ENCODE data around the gene CEP135. TPM values are rescaled to one million over a fixed set of nuclear protein-coding genes. Genes with fewer than 3 reads are reported as not detected.

Gene CEP135
- total RNA-seq, 1 experiment from 2014 or later = 13.9 TPM

GRCh38 chr4:56058555-56058954 is 109.8 kb downstream of the CEP135 start:
- Histone ChIP-seq H2BK5ac (ENCODE audit: insufficient read length, low read length) (no peak overlapping the region), H3K56ac (ENCODE audit: insufficient read length, low read depth, low read length) (no peak overlapping the region), H2BK12ac (ENCODE audit: insufficient read length, low read depth, low read length) (no peak overlapping the region), H3K14ac (ENCODE audit: insufficient read depth, low read length) (no peak overlapping the region), H3K27me3 (ENCODE audit: insufficient read depth, low read length) (no peaks in the 10 kb centered on the region), H3K4ac (ENCODE audit: low read depth, low read length) (no peak overlapping the region), H3K23ac (ENCODE audit: insufficient read length, low read depth, low read length) (no peak overlapping the region), H3K79me2 (ENCODE audit: insufficient read depth, low read length) (no peaks in the 10 kb centered on the region; the same call in 1 of the 2 replicates), H3K9ac (ENCODE audit: extremely low read depth, insufficient read length, low read length) (no peak overlapping the region), H4K20me1 (ENCODE audit: control insufficient read depth, insufficient read depth, insufficient read length) (no peaks in the 10 kb centered on the region), H4K5ac (ENCODE audit: insufficient read length, low read depth, low read length) (no peak overlapping the region), H3T11ph (ENCODE audit: low read length) (no peak overlapping the region), H3K18ac (ENCODE audit: insufficient read length, low read depth, low read length) (no peak overlapping the region), H3K4me2 (ENCODE audit: insufficient read depth, insufficient read length, low read length) (no peak overlapping the region), H2AFZ (ENCODE audit: low read length) (no peak overlapping the region), H3K27ac (ENCODE audit: insufficient read length, low read depth, low read length) (no peak overlapping the region), H3K4me1 (ENCODE audit: insufficient read depth, low read length) (peaks cover 5% of the 10 kb centered on the region; the same call in 1 of the 2 replicates), H2BK20ac (ENCODE audit: low read depth, low read length, poor library complexity, severe bottlenecking) (no peak overlapping the region), H2BK120ac (ENCODE audit: low read depth, low read length, poor library complexity, severe bottlenecking) (no peak overlapping the region), H2BK15ac (ENCODE audit: low read depth, low read length) (no peak overlapping the region), H3K23me2 (ENCODE audit: insufficient read length, low read depth, low read length, poor library complexity, severe bottlenecking) (no peaks in the 10 kb centered on the region), H4K91ac (ENCODE audit: insufficient read length, low read depth, low read length) (no peak overlapping the region), H3K79me1 (ENCODE audit: insufficient read depth, low read depth, low read length, poor library complexity, severe bottlenecking) (peaks cover 3% of the 10 kb centered on the region), H3K9me3 (ENCODE audit: control insufficient read depth, low read depth, low read length) (no peaks in the 10 kb centered on the region), H4K8ac (replicated peaks; ENCODE audit: insufficient read length, low read depth, low read length) (no peak overlapping the region), H2AK5ac (ENCODE audit: insufficient read length, low read length) (no peak overlapping the region)
- TF ChIP-seq CTCF (conservative IDR thresholded peaks at IDR 0.05) = no peak
- WGBS (ENCODE audit: extremely low coverage, insufficient read length, low lambda C conversion rate) = no CpG with 5 or more reads among the region's 2 CpGs
- no peaks in the 10 kb centered on the region for H3K27me3 Mint-ChIP-seq (ENCODE audit: low read depth)
- no peak overlapping the region for H3K27ac Mint-ChIP-seq
- peaks cover 26 to 38% of the 10 kb centered on the region in 2 experiments for H3K4me1 Mint-ChIP-seq
- no peak overlapping the region for H3K4me3 Mint-ChIP-seq
- H3K36me3 Mint-ChIP-seq (ENCODE audit: insufficient read depth in 1 of 3, low read depth in 3 of 3) = peaks cover 0 to 18% (median 0%) of the 10 kb centered on the region in 3 experiments; a peak in 3 of 7 replicates
- H3K9me3 Mint-ChIP-seq = no peaks in the 10 kb centered on the region; a peak in 1 of 5 replicates
- no peak for DNase-seq

Measured in H9 (cell line).